HG02970 (cell line): ENCODE results near the gene AASDH.
"Not testable (repeated sequence)": the region's sequence is repeated elsewhere in the genome, so short reads cannot be mapped to it uniquely, and the experiment has no call there.

ENCODE experiments used
- ATAC-seq: cut with Tn5 transposase; IDR thresholded peaks from one replicate; pipeline ENCODE4 v1.9.1; 2021; ENCODE audit warnings: mild to moderate bottlenecking, moderate library complexity, moderate number of reproducible peaks; ENCODE audit not compliant: unreplicated experiment, low FRiP score

Gene AASDH

GRCh38 chr4:56391270-56391669, 4.0 kb upstream of the AASDH start:
- ATAC-seq, result no peak

DNA sequence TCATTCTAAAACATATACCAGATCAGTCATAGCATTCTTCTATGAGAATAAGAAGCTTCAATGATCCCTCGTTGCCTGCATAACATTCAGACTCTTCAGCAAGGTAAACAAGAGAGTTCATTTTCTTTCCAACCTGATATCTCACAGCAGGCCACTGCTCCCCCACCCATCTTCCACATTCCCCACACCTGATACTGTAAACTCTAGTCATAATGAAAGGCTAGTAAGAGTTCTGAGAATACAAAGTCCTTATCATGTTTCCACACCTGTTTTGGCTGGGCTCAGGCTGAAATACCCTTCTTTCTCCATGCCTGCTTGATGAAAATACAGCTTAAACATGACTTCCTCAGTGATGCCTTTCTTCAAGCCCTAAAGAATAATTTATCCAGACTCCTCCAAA, 2.3 kb upstream of the AASDH start:
- ATAC-seq, result no peak

DNA sequence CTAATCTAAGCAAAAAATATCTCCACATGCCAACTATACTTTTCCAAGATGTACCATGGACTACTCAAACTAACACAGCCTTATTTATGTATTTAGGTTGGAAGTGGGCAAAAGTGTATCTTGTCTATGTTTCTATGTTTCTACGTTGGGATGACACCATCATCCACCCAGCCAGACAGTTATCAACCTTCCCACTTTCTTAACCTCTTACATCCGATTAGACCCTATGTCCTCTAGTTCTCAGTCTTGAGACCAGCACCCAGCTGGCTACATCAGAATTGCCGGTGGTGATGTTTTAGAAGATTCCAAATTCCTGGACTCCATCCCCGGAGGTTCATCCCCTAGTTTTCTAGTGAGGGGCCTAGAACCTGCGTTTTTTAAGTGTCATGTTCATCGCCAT, 1.0 kb upstream of the AASDH start:
- ATAC-seq, result no peak

GRCh38 chr4:56386091-56386490, 1.2 kb downstream of the AASDH start:
- ATAC-seq, result no peak

- ATAC-seq, result no peak
These were observed 11.8 kb downstream of the AASDH start for GRCh38 chr4:56375458-56375857.

DNA sequence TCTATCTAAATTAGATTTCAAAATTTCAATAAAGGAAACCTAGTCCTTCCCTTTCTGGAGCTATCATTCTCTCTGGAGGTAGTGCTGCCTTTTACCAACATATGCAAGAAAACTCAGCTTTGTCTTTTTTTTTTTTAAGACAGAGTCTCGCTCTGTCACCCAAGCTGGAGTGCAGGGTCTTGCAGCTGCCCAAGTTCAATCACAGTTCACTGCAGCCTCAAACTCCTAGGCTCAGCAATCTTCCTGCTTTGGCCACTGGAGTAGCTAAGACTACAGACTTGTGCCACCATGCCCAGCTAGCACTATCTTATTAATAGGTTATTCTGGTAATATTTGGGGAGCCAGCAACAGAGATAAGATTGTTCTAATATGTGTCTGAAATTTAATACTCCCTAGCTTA, 12.3 kb downstream of the AASDH start:
- ATAC-seq, result no peak

- no peak for ATAC-seq
These were observed 14.5 kb downstream of the AASDH start for GRCh38 chr4:56372774-56373173.

- no peak for ATAC-seq
These were observed 15.7 kb downstream of the AASDH start for GRCh38 chr4:56371426-56372220.

DNA sequence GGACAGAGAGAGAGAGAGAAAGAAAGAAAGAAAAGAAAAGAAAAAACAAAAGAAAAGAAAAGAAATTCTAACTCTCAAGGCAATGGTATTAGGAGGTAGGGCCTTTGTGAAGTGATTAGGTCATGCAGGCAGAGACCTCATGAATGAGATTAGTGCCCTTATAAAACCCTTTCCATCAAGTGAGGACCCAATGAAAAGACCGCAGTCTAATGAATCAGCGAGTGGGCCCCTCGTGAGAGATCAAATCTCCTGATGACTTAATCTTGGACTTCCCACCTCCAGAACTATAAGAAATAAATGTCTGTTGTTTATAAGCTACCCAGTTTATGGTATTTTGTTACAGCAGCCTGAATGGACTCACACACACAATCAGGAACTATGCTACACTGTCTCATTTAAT, 16.9 kb downstream of the AASDH start:
- ATAC-seq, result no peak

GRCh38 chr4:56362981-56363380, 24.3 kb downstream of the AASDH start:
- not testable (repeated sequence) for ATAC-seq

DNA sequence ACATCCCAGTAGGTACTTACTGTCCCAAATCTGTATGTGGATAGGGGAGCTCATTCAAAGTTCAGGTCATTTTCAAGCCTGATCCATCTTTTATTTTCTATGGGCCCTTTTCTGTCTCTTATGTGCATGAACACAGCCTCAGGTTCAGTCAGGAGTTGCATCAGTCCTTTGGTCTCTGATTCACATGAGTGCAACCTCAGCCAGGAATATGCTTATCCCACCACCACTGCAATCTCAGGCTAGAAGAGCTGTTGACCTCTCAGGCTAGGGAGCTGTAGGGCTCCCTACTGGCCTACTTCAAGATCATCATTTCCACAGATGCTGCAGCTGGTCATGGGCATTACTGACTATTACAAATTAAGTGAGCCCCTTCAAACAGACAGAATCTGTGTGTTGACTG, 27.2 kb downstream of the AASDH start:
- no peak for ATAC-seq

- ATAC-seq, result no peak
These were observed 30.6 kb downstream of the AASDH start for GRCh38 chr4:56356650-56357049.

GRCh38 chr4:56348576-56348975, 38.7 kb downstream of the AASDH start:
- ATAC-seq, result no peak

DNA sequence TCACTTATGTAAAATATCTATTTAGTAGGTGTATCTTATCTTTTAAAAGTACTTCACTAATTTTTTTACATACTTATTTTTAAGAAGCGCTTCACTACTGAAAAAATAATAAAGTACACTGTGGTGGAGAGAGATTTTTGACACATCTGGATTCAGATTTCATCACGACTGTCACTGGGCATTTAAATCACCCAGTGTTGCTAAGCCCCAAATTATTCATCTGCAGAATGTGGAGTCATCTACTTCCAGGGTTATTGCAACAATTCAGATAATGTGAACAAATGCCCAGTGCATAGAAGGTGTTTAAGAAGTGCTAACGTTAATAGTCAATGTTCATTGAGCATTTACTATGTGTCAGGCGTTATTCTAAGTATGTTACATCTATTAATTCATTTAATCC, 41.8 kb downstream of the AASDH start:
- ATAC-seq, result no peak

GRCh38 chr4:56342746-56343145, 44.5 kb downstream of the AASDH start:
- ATAC-seq, result no peak

- ATAC-seq, result no peak
These were observed 56.6 kb downstream of the AASDH start for GRCh38 chr4:56330691-56331090.

GRCh38 chr4:56326363-56326762, 60.9 kb downstream of the AASDH start:
- no peak for ATAC-seq

GRCh38 chr4:56324011-56324610, 63.2 kb downstream of the AASDH start:
- ATAC-seq, result no peak

GRCh38 chr4:56323327-56323726, 64.0 kb downstream of the AASDH start:
- no peak for ATAC-seq

GRCh38 chr4:56321251-56321650, 66.0 kb downstream of the AASDH start:
- no peak for ATAC-seq

GRCh38 chr4:56320293-56320692, 67.0 kb downstream of the AASDH start:
- ATAC-seq, result no peak

DNA sequence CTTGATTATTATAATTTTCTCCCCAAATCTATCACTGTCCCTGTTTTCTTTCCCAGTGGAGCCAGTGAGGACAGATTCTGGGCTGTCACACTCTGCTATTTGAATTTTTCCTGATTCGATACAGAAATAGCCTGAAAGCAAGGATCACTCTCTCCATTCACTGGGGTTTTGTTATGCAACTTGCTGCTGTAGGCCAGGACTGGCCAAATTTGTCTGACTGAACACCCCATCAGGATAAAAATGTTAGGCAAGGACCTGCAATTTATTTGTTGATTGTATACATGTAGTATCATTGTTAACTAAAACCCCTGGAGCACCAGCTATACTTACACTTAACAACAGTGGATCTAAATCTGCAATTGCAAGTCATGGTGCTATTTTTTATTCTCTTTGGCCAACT, 68.7 kb downstream of the AASDH start:
- ATAC-seq, result no peak
